ENCODE measurements around the gene LUZP2. TPM values are rescaled to one million over a fixed set of nuclear protein-coding genes. Genes with fewer than 3 reads are reported as not detected.

The LUZP2 gene
- total and polyA plus RNA-seq, 10 donors: 0.03 to 2.9 (median 0.40) TPM; not detected in 3

- WGBS, 5 donors: 75 to 98% (median 80%) methylated on average over 1 of the region's 1 CpG
Observed at GRCh38 chr11:24619900-24620299, 123.0 kb downstream of the LUZP2 start.

GRCh38 chr11:24622262-24622661, 125.4 kb downstream of the LUZP2 start:
- H3K27me3 ChIP-seq (replicated peaks in 1 of 7): no peaks in the 10 kb centered on the region
- no peaks in the 10 kb centered on the region for H3K36me3 ChIP-seq
- WGBS, 5 donors: 60 to 79% (median 76%) methylated on average over 6 of the region's 6 CpGs
- H3K27ac ChIP-seq: no peak overlapping the region
- H3K9me3 ChIP-seq: no peaks in the 10 kb centered on the region
- TF ChIP-seq, protein P1, sequence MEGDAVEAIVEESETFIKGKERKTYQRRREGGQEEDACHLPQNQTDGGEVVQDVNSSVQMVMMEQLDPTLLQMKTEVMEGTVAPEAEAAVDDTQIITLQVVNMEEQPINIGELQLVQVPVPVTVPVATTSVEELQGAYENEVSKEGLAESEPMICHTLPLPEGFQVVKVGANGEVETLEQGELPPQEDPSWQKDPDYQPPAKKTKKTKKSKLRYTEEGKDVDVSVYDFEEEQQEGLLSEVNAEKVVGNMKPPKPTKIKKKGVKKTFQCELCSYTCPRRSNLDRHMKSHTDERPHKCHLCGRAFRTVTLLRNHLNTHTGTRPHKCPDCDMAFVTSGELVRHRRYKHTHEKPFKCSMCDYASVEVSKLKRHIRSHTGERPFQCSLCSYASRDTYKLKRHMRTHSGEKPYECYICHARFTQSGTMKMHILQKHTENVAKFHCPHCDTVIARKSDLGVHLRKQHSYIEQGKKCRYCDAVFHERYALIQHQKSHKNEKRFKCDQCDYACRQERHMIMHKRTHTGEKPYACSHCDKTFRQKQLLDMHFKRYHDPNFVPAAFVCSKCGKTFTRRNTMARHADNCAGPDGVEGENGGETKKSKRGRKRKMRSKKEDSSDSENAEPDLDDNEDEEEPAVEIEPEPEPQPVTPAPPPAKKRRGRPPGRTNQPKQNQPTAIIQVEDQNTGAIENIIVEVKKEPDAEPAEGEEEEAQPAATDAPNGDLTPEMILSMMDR (IDR thresholded peaks at IDR 0.05 in 8 of 11, conservative IDR thresholded peaks at IDR 0.05 in 3 of 11): no peak
- TF ChIP-seq POLR2AphosphoS5 (IDR thresholded peaks at IDR 0.05) (no peak), POLR2A (IDR thresholded peaks at IDR 0.05) (no peak)
- H3K4me1 ChIP-seq: no peaks in the 10 kb centered on the region
- intact Hi-C loops (cut with DNase I; ENCODE audit: low total_unique reads): no loop called here
- DNase-seq: no peak
- no peak overlapping the region for H3K4me3 ChIP-seq

More at GRCh38 chr11:24619900-24620299, 123.0 kb downstream of the LUZP2 start:
- Histone ChIP-seq H3K4me3 (no peak overlapping the region), H3K27me3 (replicated peaks in 1 of 7) (no peaks in the 10 kb centered on the region), H3K27ac (no peak overlapping the region), H3K4me1 (no peaks in the 10 kb centered on the region), H3K36me3 (no peaks in the 10 kb centered on the region), H3K9me3 (no peaks in the 10 kb centered on the region)
- no peak for DNase-seq
- intact Hi-C loops (cut with DNase I; ENCODE audit: low total_unique reads): no loop called here
- no peak for TF ChIP-seq POLR2A (IDR thresholded peaks at IDR 0.05)
- TF ChIP-seq, protein P1 (IDR thresholded peaks at IDR 0.05 in 8 of 11, conservative IDR thresholded peaks at IDR 0.05 in 3 of 11): no peak
- TF ChIP-seq POLR2AphosphoS5 (IDR thresholded peaks at IDR 0.05): no peak

DNA sequence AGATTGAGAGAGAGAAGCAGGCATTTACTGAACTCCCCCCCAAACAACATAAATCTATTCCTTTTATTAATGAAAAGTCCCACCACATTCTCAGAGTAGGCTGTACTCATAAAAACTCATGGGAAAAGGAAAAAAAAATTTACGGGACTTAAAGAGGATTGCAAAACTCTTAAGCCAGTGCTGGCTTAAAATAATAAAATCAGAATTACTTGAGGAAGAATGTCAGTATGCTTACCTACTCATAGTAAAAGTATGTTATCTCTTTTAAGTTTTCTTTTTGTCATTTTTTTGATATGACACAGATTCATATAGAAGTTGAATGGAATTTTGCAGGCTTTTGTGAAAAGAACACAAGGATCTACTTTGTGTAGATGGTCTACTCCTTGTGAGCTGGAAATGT, 126.3 kb downstream of the LUZP2 start:
- Histone ChIP-seq H3K36me3 (no peaks in the 10 kb centered on the region), H3K27ac (no peak overlapping the region), H3K4me3 (no peak overlapping the region), H3K4me1 (no peaks in the 10 kb centered on the region), H3K9me3 (no peaks in the 10 kb centered on the region), H3K27me3 (replicated peaks in 1 of 7) (no peaks in the 10 kb centered on the region)
- no peak for DNase-seq
- TF ChIP-seq, protein P1 (IDR thresholded peaks at IDR 0.05 in 8 of 11, conservative IDR thresholded peaks at IDR 0.05 in 3 of 11): no peak
- TF ChIP-seq POLR2AphosphoS5 (IDR thresholded peaks at IDR 0.05): no peak
- no peak for TF ChIP-seq POLR2A (IDR thresholded peaks at IDR 0.05)
- intact Hi-C loops (cut with DNase I; ENCODE audit: low total_unique reads): no loop called here
- 0 to 94% (median 54%) methylated on average over 1 of the region's 1 CpG for WGBS, 5 donors

GRCh38 chr11:24624432-24624831, 127.6 kb downstream of the LUZP2 start:
- no peaks in the 10 kb centered on the region for H3K27me3 ChIP-seq (replicated peaks in 1 of 7)
- H3K4me3 ChIP-seq: no peak overlapping the region
- H3K36me3 ChIP-seq: no peaks in the 10 kb centered on the region
- intact Hi-C loops (cut with DNase I; ENCODE audit: low total_unique reads): no loop called here
- WGBS, 5 donors: 27 to 90% (median 72%) methylated on average over 2 of the region's 2 CpGs
- H3K9me3 ChIP-seq: no peaks in the 10 kb centered on the region
- no peak for DNase-seq
- H3K27ac ChIP-seq: no peak overlapping the region
- H3K4me1 ChIP-seq: no peaks in the 10 kb centered on the region
- TF ChIP-seq, protein P1 (IDR thresholded peaks at IDR 0.05 in 8 of 11, conservative IDR thresholded peaks at IDR 0.05 in 3 of 11): no peak
- TF ChIP-seq POLR2A (IDR thresholded peaks at IDR 0.05) (no peak), POLR2AphosphoS5 (IDR thresholded peaks at IDR 0.05) (no peak)
